ENCODE results near the gene HDDC3.

DNA sequence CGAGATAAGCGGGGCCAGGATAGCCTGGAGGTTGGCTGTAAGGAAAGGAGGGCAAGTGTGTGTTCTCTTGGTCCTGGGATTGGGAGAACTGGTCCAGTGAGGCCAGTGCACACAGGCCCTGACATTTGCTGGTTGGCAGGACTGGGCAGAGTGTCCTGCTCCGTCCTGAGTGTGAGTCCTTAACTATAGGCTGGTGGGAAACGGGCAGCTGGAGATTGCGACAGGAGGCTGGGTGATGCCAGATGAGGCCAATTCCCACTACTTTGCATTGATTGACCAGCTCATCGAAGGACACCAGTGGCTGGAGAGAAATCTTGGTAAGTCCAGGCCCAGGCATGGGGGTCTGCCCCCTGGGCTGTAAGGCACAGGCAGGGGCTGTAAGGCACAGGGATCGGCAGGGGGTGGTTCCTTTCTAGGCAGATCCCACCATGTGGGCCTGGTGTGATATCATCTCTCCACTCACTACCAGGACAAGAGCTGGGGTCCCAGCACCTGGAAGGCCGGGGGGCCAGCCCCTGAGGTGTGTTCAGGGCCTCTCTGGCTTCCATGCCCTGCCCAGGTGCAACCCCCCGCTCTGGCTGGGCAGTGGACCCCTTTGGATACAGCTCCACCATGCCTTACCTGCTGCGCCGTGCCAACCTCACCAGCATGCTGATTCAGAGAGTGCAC lies 26.0 kb downstream of the HDDC3 start:
- no peak for TF ChIP-seq CTCF (IDR thresholded peaks at IDR 0.05; ENCODE audit: extremely low read depth in 1 of 2, insufficient read depth in 1 of 2, low read depth in 1 of 2, low read length in 2 of 2)
- TF ChIP-seq POLR2AphosphoS5 (IDR thresholded peaks at IDR 0.05; ENCODE audit: insufficient read depth, low read depth, low read length): no peak
- no peak for TF ChIP-seq POLR2A (IDR thresholded peaks at IDR 0.05; ENCODE audit: low read depth, low read length)
- TF ChIP-seq EZH2 (IDR thresholded peaks at IDR 0.05; ENCODE audit: borderline replicate concordance, low read depth, low read length, severe bottlenecking): no peak
